Natural killer cell (primary cell): Measurements from ENCODE around the gene RAD51B. TPM values are rescaled to one million over a fixed set of nuclear protein-coding genes. Genes with fewer than 3 reads are reported as not detected.
A peak's percentile ranks its signal among the peaks of the same experiment; 100 is the strongest.

ENCODE experiments used
- ATAC-seq, 3 donors: fragments of 150-1000 bp in 2 of 3; fragments of 200-7000 bp in 1 of 3; cut with Tn5 transposase; 1 replicate in 1 of 3; 2 replicates in 2 of 3; pipeline ENCODE4 v1.10.0; 2021; ENCODE audit warnings: mild to moderate bottlenecking in 2 of 3, moderate library complexity in 2 of 3
- DNase-seq, 2 donors: peaks; one replicate each; pipeline versions ENCODE4 v3.0.0 to v3.0.0-alpha.2; 2013 to 2021; ENCODE audit warnings: mixed read lengths in 1 of 2
- H3K27ac ChIP-seq: one replicate; pipeline ENCODE4 v1.5.1; 2013; ENCODE audit warnings: mild to moderate bottlenecking, low read length
- H3K27me3 ChIP-seq: one replicate; pipeline ENCODE4 v1.6.1; 2013; ENCODE audit warnings: low read length; ENCODE audit not compliant: control insufficient read depth, insufficient read depth
- H3K36me3 ChIP-seq: one replicate; pipeline ENCODE4 v1.6.1; 2013; ENCODE audit warnings: low read length; ENCODE audit not compliant: control insufficient read depth, insufficient read depth
- H3K4me1 ChIP-seq: one replicate; pipeline ENCODE4 v1.6.1; 2013; ENCODE audit warnings: low read length; ENCODE audit not compliant: control insufficient read depth, insufficient read depth
- H3K4me3 ChIP-seq: one replicate; pipeline ENCODE4 v1.5.1; 2013; ENCODE audit warnings: low read length
- H3K9me3 ChIP-seq: one replicate; pipeline ENCODE4 v1.6.1; 2013; ENCODE audit warnings: low read length; ENCODE audit not compliant: control insufficient read depth, insufficient read depth
- H3K27ac Mint-ChIP-seq, 2 donors: one replicate each; pipeline ENCODE4 v1.8.0; 2022; ENCODE audit warnings: mild to moderate bottlenecking in 2 of 2, mixed read lengths in 2 of 2, moderate library complexity in 1 of 2
- H3K27me3 Mint-ChIP-seq, 2 donors: one replicate each; pipeline ENCODE4 v1.8.0; 2022; ENCODE audit warnings: low read depth in 2 of 2, mixed read lengths in 2 of 2
- H3K36me3 Mint-ChIP-seq: one replicate; pipeline ENCODE4 v1.8.0; 2022; ENCODE audit warnings: mixed read lengths
- H3K4me1 Mint-ChIP-seq, 2 donors: one replicate each; pipeline ENCODE4 v1.8.0; 2022; ENCODE audit warnings: mixed read lengths in 2 of 2
- H3K4me3 Mint-ChIP-seq: one replicate; pipeline ENCODE4 v1.8.0; 2022; ENCODE audit warnings: mild to moderate bottlenecking, moderate library complexity, mixed read lengths
- H3K9me3 Mint-ChIP-seq, 2 donors: one replicate each; pipeline ENCODE4 v1.8.0; 2022; ENCODE audit warnings: mixed read lengths in 2 of 2
- CTCF ChIP-seq: fragments of 200-600 bp; IDR thresholded peaks from one replicate; pipeline ENCODE4 v1.8.0; 2022; ENCODE audit warnings: antibody characterized with exemption
- WGBS: methylation state at CpG from one replicate; pipeline ENCODE4 v1.1.7; 2013; ENCODE audit warnings: missing lambda C conversion rate; ENCODE audit not compliant: insufficient coverage; 5-methylcytosine and 5-hydroxymethylcytosine counted together
- intact Hi-C: fragments of 100-400 bp; cut with micrococcal nuclease; formaldehyde crosslinking; loops from one replicate; pipeline ENCODE4 v1.14.2; 2022
- total RNA-seq, 4 donors: library from RNA; stranded (reverse); fragments of 120-200 nt in 1 of 4; gene quantifications; one replicate each; pipeline versions ENCODE4 v1.2.3 to v1.2.4, GENCODE V29; 2013 to 2022

Gene RAD51B
- total RNA-seq, 3 donors from 2014 or later (not counting 1 experiment from before 2014, with no cell fraction given), result 28.1 to 37.6 (median 28.6) TPM

GRCh38 chr14:68624541-68625220 is 805.1 kb downstream of the RAD51B start:
- Histone ChIP-seq H3K4me1 (peaks cover 25% of the 10 kb centered on the region), H3K4me3 (no peak overlapping the region), H3K27me3 (no peaks in the 10 kb centered on the region), H3K36me3 (no peaks in the 10 kb centered on the region), H3K9me3 (no peaks in the 10 kb centered on the region), H3K27ac (no peak overlapping the region)
- Mint-ChIP-seq H3K4me3 (no peak overlapping the region), H3K27ac (no peak overlapping the region), H3K27me3 (peaks cover 10 to 17% of the 10 kb centered on the region in 2 donors), H3K4me1 (peaks cover 18 to 19% of the 10 kb centered on the region in 2 donors), H3K36me3 (no peaks in the 10 kb centered on the region), H3K9me3 (no peaks in the 10 kb centered on the region)
- DNase-seq (no peak), ATAC-seq (no peak)
- intact Hi-C loops, result no loop called here
- no peak for TF ChIP-seq CTCF
- 79% methylated on average over 10 of the region's 11 CpGs for WGBS

- Histone ChIP-seq H3K9me3 (no peaks in the 10 kb centered on the region), H3K27me3 (no peaks in the 10 kb centered on the region), H3K27ac (no peak overlapping the region), H3K4me3 (no peak overlapping the region), H3K4me1 (peaks cover 25% of the 10 kb centered on the region), H3K36me3 (no peaks in the 10 kb centered on the region)
- no peaks in the 10 kb centered on the region for H3K9me3 Mint-ChIP-seq
- intact Hi-C loops, result no loop called here
- peaks cover 18 to 19% of the 10 kb centered on the region in 2 donors for H3K4me1 Mint-ChIP-seq
- no peak for DNase-seq
- no peak overlapping the region for H3K27ac Mint-ChIP-seq
- 90% methylated on average over 7 of the region's 7 CpGs for WGBS
- ATAC-seq, result no peak
- H3K36me3 Mint-ChIP-seq, result no peaks in the 10 kb centered on the region
- no peak overlapping the region for H3K4me3 Mint-ChIP-seq
- no peak for TF ChIP-seq CTCF
- H3K27me3 Mint-ChIP-seq, result peaks cover 10 to 17% of the 10 kb centered on the region in 2 donors
Measured at GRCh38 chr14:68625366-68626090, 805.9 kb downstream of the RAD51B start.

GRCh38 chr14:68626386-68626785 is 806.8 kb downstream of the RAD51B start:
- H3K9me3 ChIP-seq, result no peaks in the 10 kb centered on the region
- Mint-ChIP-seq H3K27me3 (peaks cover 10 to 17% of the 10 kb centered on the region in 2 donors), H3K9me3 (no peaks in the 10 kb centered on the region), H3K36me3 (no peaks in the 10 kb centered on the region), H3K4me3 (peak overlapping the region; percentile 68), H3K4me1 (peaks cover 18 to 19% of the 10 kb centered on the region in 2 donors), H3K27ac (no peak overlapping the region)
- peaks cover 25% of the 10 kb centered on the region for H3K4me1 ChIP-seq
- no peak overlapping the region for H3K4me3 ChIP-seq
- H3K36me3 ChIP-seq, result no peaks in the 10 kb centered on the region
- H3K27me3 ChIP-seq, result no peaks in the 10 kb centered on the region
- H3K27ac ChIP-seq, result no peak overlapping the region
- intact Hi-C loops, result no loop called here
- 50% methylated on average over 1 of the region's 1 CpG for WGBS
- no peak for ATAC-seq
- no peak for TF ChIP-seq CTCF
- no peak for DNase-seq
